SK-N-SH (cell line): ENCODE data around the gene LRRC58.

Experiments
- ELF1 ChIP-seq: IDR thresholded peaks from 2 replicates; pipeline ENCODE4 v1.4.0; 2012
- MXI1 ChIP-seq: IDR thresholded peaks from 2 replicates; pipeline ENCODE4 v1.6.1; 2012; ENCODE audit warnings: mild to moderate bottlenecking, low read depth, low read length, improper control_type of control experiment
- RFX5 ChIP-seq: IDR thresholded peaks from 2 replicates; pipeline ENCODE4 v1.6.1; 2012; ENCODE audit warnings: mild to moderate bottlenecking, improper control_type of control experiment, low read length
- TF ChIP-seq, protein P1 (sequence below): fragments of 200-600 bp; sonication (generic); IDR thresholded peaks from 2 replicates; pipeline ENCODE4 v1.6.1; 2017; ENCODE audit warnings: antibody characterized with exemption, mild to moderate bottlenecking, moderate library complexity
- TF ChIP-seq, protein P2 (sequence below): IDR thresholded peaks from 2 replicates; pipeline ENCODE4 v1.4.0; 2012; ENCODE audit warnings: low read depth
- TF ChIP-seq, protein P3 (sequence below): IDR thresholded peaks from 2 replicates; pipeline ENCODE4; 2012

DNA sequence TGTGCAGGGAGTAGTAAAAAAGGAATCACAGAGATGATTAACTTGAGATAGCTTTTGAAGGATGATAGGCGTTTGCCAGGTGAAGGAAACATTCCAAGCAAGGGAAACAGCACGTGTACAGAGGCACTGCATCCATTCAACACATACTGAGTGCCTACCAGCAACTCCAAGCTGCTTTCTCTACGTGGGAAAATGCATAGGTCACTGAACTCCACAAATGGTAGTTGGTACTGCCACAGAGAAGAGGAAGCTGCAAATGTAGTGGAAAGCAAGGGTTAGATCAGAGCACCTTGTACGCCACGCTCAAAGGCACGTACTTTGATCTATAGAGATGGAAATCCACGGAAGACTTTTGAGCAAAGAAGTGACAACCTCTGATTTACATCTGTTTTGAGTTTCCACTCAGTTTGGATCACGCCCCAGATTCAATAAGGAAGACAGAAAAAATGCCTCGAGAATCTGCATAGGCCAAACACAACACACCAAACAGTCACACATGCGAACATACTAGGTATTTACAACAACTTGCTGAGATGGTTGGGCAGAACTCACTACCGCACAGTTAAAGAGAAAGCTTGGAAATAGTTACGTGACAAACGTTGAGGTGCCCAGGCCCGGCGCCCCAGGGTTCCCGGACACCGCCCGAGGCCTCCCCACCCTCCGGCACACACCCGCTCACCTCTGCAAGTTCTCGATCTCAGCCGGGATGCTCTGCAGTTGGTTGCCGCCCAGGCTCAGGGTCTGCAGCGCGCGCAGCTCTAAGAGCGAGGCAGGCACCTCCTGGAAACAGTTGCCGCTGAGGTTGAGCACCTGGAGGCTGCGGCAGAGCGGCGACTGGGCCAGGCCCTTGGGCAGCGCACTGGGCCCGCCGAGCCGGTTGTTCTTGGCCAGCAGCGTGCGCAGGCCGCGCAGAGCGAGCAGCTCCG lies 826 bp downstream of the LRRC58 start:
- TF ChIP-seq, protein P1, sequence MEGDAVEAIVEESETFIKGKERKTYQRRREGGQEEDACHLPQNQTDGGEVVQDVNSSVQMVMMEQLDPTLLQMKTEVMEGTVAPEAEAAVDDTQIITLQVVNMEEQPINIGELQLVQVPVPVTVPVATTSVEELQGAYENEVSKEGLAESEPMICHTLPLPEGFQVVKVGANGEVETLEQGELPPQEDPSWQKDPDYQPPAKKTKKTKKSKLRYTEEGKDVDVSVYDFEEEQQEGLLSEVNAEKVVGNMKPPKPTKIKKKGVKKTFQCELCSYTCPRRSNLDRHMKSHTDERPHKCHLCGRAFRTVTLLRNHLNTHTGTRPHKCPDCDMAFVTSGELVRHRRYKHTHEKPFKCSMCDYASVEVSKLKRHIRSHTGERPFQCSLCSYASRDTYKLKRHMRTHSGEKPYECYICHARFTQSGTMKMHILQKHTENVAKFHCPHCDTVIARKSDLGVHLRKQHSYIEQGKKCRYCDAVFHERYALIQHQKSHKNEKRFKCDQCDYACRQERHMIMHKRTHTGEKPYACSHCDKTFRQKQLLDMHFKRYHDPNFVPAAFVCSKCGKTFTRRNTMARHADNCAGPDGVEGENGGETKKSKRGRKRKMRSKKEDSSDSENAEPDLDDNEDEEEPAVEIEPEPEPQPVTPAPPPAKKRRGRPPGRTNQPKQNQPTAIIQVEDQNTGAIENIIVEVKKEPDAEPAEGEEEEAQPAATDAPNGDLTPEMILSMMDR = no peak
- peak; percentile 66; the same call in 1 of the 2 replicates for TF ChIP-seq MXI1
- no peak for TF ChIP-seq RFX5
- TF ChIP-seq, protein P2, sequence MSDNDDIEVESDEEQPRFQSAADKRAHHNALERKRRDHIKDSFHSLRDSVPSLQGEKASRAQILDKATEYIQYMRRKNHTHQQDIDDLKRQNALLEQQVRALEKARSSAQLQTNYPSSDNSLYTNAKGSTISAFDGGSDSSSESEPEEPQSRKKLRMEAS = no peak
- no peak for TF ChIP-seq ELF1
- TF ChIP-seq, protein P3, sequence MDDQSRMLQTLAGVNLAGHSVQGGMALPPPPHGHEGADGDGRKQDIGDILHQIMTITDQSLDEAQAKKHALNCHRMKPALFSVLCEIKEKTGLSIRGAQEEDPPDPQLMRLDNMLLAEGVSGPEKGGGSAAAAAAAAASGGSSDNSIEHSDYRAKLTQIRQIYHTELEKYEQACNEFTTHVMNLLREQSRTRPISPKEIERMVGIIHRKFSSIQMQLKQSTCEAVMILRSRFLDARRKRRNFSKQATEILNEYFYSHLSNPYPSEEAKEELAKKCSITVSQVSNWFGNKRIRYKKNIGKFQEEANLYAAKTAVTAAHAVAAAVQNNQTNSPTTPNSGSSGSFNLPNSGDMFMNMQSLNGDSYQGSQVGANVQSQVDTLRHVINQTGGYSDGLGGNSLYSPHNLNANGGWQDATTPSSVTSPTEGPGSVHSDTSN = no peak
